Effector memory CD4-positive, alpha-beta T cell (primary cell): ENCODE data around the gene KANSL1L.

Experiments
- DNase-seq, 3 donors: peaks; one replicate each; pipeline ENCODE4 v3.0.0-alpha.2; 2020
- H3K27ac ChIP-seq: 2 replicates; pipeline ENCODE4 v1.7.0; 2013; ENCODE audit warnings: mild to moderate bottlenecking, low read length, moderate library complexity; ENCODE audit not compliant: insufficient read depth, poor library complexity, severe bottlenecking
- H3K27me3 ChIP-seq: replicated peaks from 2 replicates; pipeline ENCODE4 v1.7.0; 2013; ENCODE audit warnings: mild to moderate bottlenecking, low read length; ENCODE audit not compliant: insufficient read depth, control insufficient read depth, poor library complexity, severe bottlenecking
- H3K36me3 ChIP-seq: 2 replicates; pipeline ENCODE4 v1.7.0; 2013; ENCODE audit warnings: mild to moderate bottlenecking, low read length, moderate library complexity; ENCODE audit not compliant: control insufficient read depth, insufficient read depth
- H3K4me1 ChIP-seq: 2 replicates; pipeline ENCODE4 v1.7.0; 2013; ENCODE audit warnings: low read length, mild to moderate bottlenecking; ENCODE audit not compliant: control insufficient read depth, insufficient read depth, poor library complexity, severe bottlenecking
- H3K4me3 ChIP-seq: 2 replicates; pipeline ENCODE4 v1.7.0; 2013; ENCODE audit warnings: low read length, low read depth, mild to moderate bottlenecking; ENCODE audit not compliant: insufficient read depth, poor library complexity, severe bottlenecking
- H3K9me3 ChIP-seq: 2 replicates; pipeline ENCODE4 v1.7.0; 2013; ENCODE audit warnings: mild to moderate bottlenecking, low read length, moderate library complexity; ENCODE audit not compliant: control insufficient read depth

Gene KANSL1L

DNA sequence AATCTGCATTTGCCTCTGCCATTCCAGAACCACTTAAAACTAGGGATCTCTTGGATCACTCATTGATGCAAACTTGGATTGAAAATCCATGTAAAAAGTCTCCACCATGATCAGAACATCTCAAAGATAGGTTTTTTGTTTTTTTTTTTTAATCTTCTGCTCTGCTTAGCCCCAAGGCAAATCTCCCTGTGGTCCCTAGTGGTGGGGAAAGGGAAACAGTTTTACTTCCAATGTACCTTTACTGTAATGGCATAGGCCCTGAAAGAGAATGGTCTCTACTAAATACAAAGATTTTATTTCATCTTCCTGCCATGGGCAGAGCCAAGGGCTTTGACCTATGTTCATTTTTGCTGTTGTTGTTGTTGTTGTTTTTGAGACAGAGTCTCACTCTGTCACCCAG, 78.4 kb downstream of the KANSL1L start:
- no peaks in the 10 kb centered on the region for H3K9me3 ChIP-seq
- DNase-seq: no peak
- H3K27ac ChIP-seq: no peak overlapping the region

GRCh38 chr2:210086930-210087329, 84.3 kb downstream of the KANSL1L start:
- H3K9me3 ChIP-seq: no peaks in the 10 kb centered on the region
- no peaks in the 10 kb centered on the region for H3K36me3 ChIP-seq
- no peaks in the 10 kb centered on the region for H3K27me3 ChIP-seq
- no peaks in the 10 kb centered on the region for H3K4me1 ChIP-seq
- DNase-seq: no peak
- no peak overlapping the region for H3K4me3 ChIP-seq
- H3K27ac ChIP-seq: no peak overlapping the region

More for the DNA sequence above, 78.4 kb downstream of the KANSL1L start:
- Histone ChIP-seq H3K36me3 (no peaks in the 10 kb centered on the region), H3K4me3 (no peak overlapping the region), H3K27me3 (no peaks in the 10 kb centered on the region), H3K4me1 (no peaks in the 10 kb centered on the region)

- H3K9me3 ChIP-seq: no peaks in the 10 kb centered on the region
- no peaks in the 10 kb centered on the region for H3K4me1 ChIP-seq
- H3K4me3 ChIP-seq: no peak overlapping the region
- no peak for DNase-seq
- H3K27ac ChIP-seq: no peak overlapping the region
- no peaks in the 10 kb centered on the region for H3K27me3 ChIP-seq
- no peaks in the 10 kb centered on the region for H3K36me3 ChIP-seq
These were observed 84.9 kb downstream of the KANSL1L start for GRCh38 chr2:210086292-210086691.

DNA sequence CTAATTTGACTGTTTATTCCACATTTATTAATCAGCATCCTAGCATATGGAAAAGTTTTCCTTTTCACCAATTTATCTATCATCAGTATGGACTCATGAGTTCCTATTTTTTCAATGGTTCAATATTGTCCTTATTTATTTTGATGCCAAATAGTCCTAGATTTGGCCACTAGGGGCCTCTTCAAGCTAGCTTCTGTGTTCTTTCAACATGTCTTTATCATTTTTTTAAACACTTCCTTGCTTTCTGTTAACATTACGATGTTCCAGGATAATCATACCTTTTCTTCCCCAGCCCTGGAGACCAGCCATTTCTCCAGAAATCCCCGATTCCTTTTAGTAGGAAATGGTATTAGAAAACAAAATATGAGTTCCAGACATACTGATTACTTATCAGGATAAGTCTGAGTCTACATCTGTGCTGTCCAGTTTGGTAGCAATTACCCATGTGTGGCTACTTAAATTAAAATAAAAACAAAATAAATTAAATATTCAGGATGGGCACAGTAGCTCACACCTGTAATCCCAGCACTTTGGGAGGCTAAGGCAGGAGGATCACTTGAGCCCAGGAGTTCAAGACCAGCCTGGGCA, 98.2 kb downstream of the KANSL1L start:
- no peak for DNase-seq
- H3K4me3 ChIP-seq: no peak overlapping the region
- H3K27me3 ChIP-seq: no peaks in the 10 kb centered on the region
- no peak overlapping the region for H3K27ac ChIP-seq
- no peaks in the 10 kb centered on the region for H3K4me1 ChIP-seq
- no peaks in the 10 kb centered on the region for H3K9me3 ChIP-seq
- H3K36me3 ChIP-seq: no peaks in the 10 kb centered on the region

GRCh38 chr2:210072493-210072892, 98.7 kb downstream of the KANSL1L start:
- no peaks in the 10 kb centered on the region for H3K27me3 ChIP-seq
- no peaks in the 10 kb centered on the region for H3K9me3 ChIP-seq
- no peak for DNase-seq
- H3K4me3 ChIP-seq: no peak overlapping the region
- H3K27ac ChIP-seq: no peak overlapping the region
- no peaks in the 10 kb centered on the region for H3K4me1 ChIP-seq
- no peaks in the 10 kb centered on the region for H3K36me3 ChIP-seq

- H3K27me3 ChIP-seq: no peaks in the 10 kb centered on the region
- H3K9me3 ChIP-seq: no peaks in the 10 kb centered on the region
- H3K27ac ChIP-seq: no peak overlapping the region
- no peaks in the 10 kb centered on the region for H3K4me1 ChIP-seq
- no peaks in the 10 kb centered on the region for H3K36me3 ChIP-seq
- DNase-seq: no peak
- H3K4me3 ChIP-seq: no peak overlapping the region
These were observed 107.9 kb downstream of the KANSL1L start for GRCh38 chr2:210063306-210063705.

DNA sequence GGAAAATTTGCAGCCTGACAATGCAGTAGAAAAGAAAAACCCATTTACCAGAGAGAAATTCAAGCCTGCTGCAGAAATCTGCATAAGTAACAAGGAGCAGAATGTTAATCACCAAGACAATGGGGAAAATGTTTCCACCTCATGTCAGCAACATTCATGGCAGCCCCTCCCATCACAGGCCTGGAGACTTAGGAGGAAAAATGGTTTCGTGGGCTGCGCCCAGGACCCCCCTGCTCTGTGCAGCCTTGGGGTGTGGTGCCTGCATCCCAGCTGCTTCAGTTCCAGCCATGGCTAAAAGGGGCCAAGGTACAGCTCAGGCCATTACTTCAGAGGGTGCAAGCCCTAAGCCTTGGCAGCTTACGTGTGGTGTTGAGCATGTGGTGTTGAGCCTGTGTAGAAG, 115.4 kb downstream of the KANSL1L start:
- DNase-seq: no peak
- Histone ChIP-seq H3K4me3 (no peak overlapping the region), H3K27me3 (no peaks in the 10 kb centered on the region)

GRCh38 chr2:210054696-210055095, 116.5 kb downstream of the KANSL1L start:
- Histone ChIP-seq H3K27ac (no peak overlapping the region), H3K27me3 (no peaks in the 10 kb centered on the region), H3K9me3 (no peaks in the 10 kb centered on the region), H3K4me1 (no peaks in the 10 kb centered on the region), H3K36me3 (no peaks in the 10 kb centered on the region), H3K4me3 (no peak overlapping the region)
- DNase-seq: no peak

More for the DNA sequence above, 115.4 kb downstream of the KANSL1L start:
- H3K27ac ChIP-seq: no peak overlapping the region
- no peaks in the 10 kb centered on the region for H3K4me1 ChIP-seq
- H3K9me3 ChIP-seq: no peaks in the 10 kb centered on the region
- H3K36me3 ChIP-seq: no peaks in the 10 kb centered on the region

GRCh38 chr2:210050885-210051284, 120.3 kb downstream of the KANSL1L start:
- Histone ChIP-seq H3K4me1 (no peaks in the 10 kb centered on the region), H3K9me3 (no peaks in the 10 kb centered on the region), H3K27ac (no peak overlapping the region), H3K27me3 (no peaks in the 10 kb centered on the region), H3K4me3 (no peak overlapping the region), H3K36me3 (no peaks in the 10 kb centered on the region)
- no peak for DNase-seq

- Histone ChIP-seq H3K27ac (no peak overlapping the region), H3K27me3 (no peaks in the 10 kb centered on the region), H3K36me3 (no peaks in the 10 kb centered on the region), H3K4me1 (no peaks in the 10 kb centered on the region), H3K4me3 (no peak overlapping the region), H3K9me3 (no peaks in the 10 kb centered on the region)
- no peak for DNase-seq
These were observed 121.4 kb downstream of the KANSL1L start for GRCh38 chr2:210049831-210050230.
